ENCODE measurements around the gene EFHC1. TPM values are rescaled to one million over a fixed set of nuclear protein-coding genes. Genes with fewer than 3 reads are reported as not detected.

The EFHC1 gene
- total RNA-seq, 1 experiment from 2014 or later: 13.2 TPM

- Histone ChIP-seq H3K79me2 (ENCODE audit: insufficient read depth, low read length) (no peaks in the 10 kb centered on the region), H4K91ac (ENCODE audit: insufficient read length, low read depth, low read length) (no peak overlapping the region), H3T11ph (ENCODE audit: low read length) (no peak overlapping the region), H3K56ac (ENCODE audit: insufficient read length, low read depth, low read length) (no peak overlapping the region), H4K20me1 (ENCODE audit: control insufficient read depth, insufficient read depth, insufficient read length) (no peaks in the 10 kb centered on the region), H4K5ac (ENCODE audit: insufficient read length, low read depth, low read length) (no peak overlapping the region), H2BK20ac (ENCODE audit: low read depth, low read length, poor library complexity, severe bottlenecking) (no peak overlapping the region), H2BK12ac (ENCODE audit: insufficient read length, low read depth, low read length) (no peak overlapping the region), H3K14ac (ENCODE audit: insufficient read depth, low read length) (no peak overlapping the region), H4K8ac (replicated peaks; ENCODE audit: insufficient read length, low read depth, low read length) (no peak overlapping the region), H3K27ac (ENCODE audit: insufficient read length, low read depth, low read length) (no peak overlapping the region), H3K18ac (ENCODE audit: insufficient read length, low read depth, low read length) (no peak overlapping the region), H2AFZ (ENCODE audit: low read length) (no peak overlapping the region), H2BK120ac (ENCODE audit: low read depth, low read length, poor library complexity, severe bottlenecking) (no peak overlapping the region), H3K9me3 (ENCODE audit: control insufficient read depth, low read depth, low read length) (no peaks in the 10 kb centered on the region), H2BK5ac (ENCODE audit: insufficient read length, low read length) (no peak overlapping the region), H3K4me2 (ENCODE audit: insufficient read depth, insufficient read length, low read length) (no peak overlapping the region), H3K79me1 (ENCODE audit: insufficient read depth, low read depth, low read length, poor library complexity, severe bottlenecking) (no peaks in the 10 kb centered on the region), H3K27me3 (ENCODE audit: insufficient read depth, low read length) (no peaks in the 10 kb centered on the region), H2AK5ac (ENCODE audit: insufficient read length, low read length) (no peak overlapping the region), H3K23me2 (ENCODE audit: insufficient read length, low read depth, low read length, poor library complexity, severe bottlenecking) (no peaks in the 10 kb centered on the region), H3K9ac (ENCODE audit: extremely low read depth, insufficient read length, low read length) (no peak overlapping the region), H3K4ac (ENCODE audit: low read depth, low read length) (no peak overlapping the region), H3K23ac (ENCODE audit: insufficient read length, low read depth, low read length) (no peak overlapping the region), H2BK15ac (ENCODE audit: low read depth, low read length) (no peak overlapping the region), H3K4me1 (ENCODE audit: insufficient read depth, low read length) (peaks cover 7% of the 10 kb centered on the region; the same call in 1 of the 2 replicates)
- DNase-seq: no peak
- no peak overlapping the region for H3K4me3 Mint-ChIP-seq
- H3K9me3 Mint-ChIP-seq: no peaks in the 10 kb centered on the region
- H3K4me1 Mint-ChIP-seq: peaks cover 10 to 14% of the 10 kb centered on the region in 2 experiments
- H3K27me3 Mint-ChIP-seq (ENCODE audit: low read depth): no peaks in the 10 kb centered on the region
- WGBS (ENCODE audit: extremely low coverage, insufficient read length, low lambda C conversion rate): no CpG with 5 or more reads among the region's 1 CpG
- H3K36me3 Mint-ChIP-seq (ENCODE audit: insufficient read depth in 1 of 3, low read depth in 3 of 3): peaks cover 4 to 18% (median 5%) of the 10 kb centered on the region in 3 experiments; a peak in 4 of 7 replicates
- no peak overlapping the region; a peak in 1 of 7 replicates for H3K27ac Mint-ChIP-seq
- no peak for TF ChIP-seq CTCF (conservative IDR thresholded peaks at IDR 0.05)
These were observed 111.7 kb downstream of the EFHC1 start for GRCh38 chr6:52531834-52532233.

Measured in H9 (cell line).